Colonic mucosa (tissue), 4 donors: ENCODE measurements around the gene ZFAND3. TPM values are rescaled to one million over a fixed set of nuclear protein-coding genes. Genes with fewer than 3 reads are reported as not detected.

Experiments
- DNase-seq: peaks from one replicate; pipeline ENCODE4 v3.0.0-alpha.2; 2020
- H3K27ac ChIP-seq: fragments of 200-600 bp; one replicate; pipeline ENCODE4 v1.8.0; 2021
- H3K27me3 ChIP-seq: fragments of 200-600 bp; one replicate; pipeline ENCODE4 v1.8.0; 2021
- H3K36me3 ChIP-seq: fragments of 200-600 bp; one replicate; pipeline ENCODE4 v1.8.0; 2021
- H3K4me1 ChIP-seq: fragments of 200-600 bp; one replicate; pipeline ENCODE4 v1.8.0; 2021; ENCODE audit warnings: mild to moderate bottlenecking
- H3K4me3 ChIP-seq: fragments of 200-600 bp; one replicate; pipeline ENCODE4 v1.8.0; 2021
- H3K9ac ChIP-seq, 2 donors: one replicate each; pipeline ENCODE4 v1.7.0; 2013; ENCODE audit warnings: control low read depth in 2 of 2, low read depth in 2 of 2, low read length in 2 of 2
- H3K9me3 ChIP-seq: fragments of 200-600 bp; one replicate; pipeline ENCODE4 v1.8.0; 2021
- intact Hi-C: fragments of 100-400 bp; cut with DNase I; formaldehyde crosslinking; loops from one replicate; pipeline ENCODE4 v1.14.1; 2022
- total RNA-seq, 2 donors: library from RNA; stranded (reverse); fragmentation: NEBNext Ultra II Directional in 1 of 2; extraction: Animal tissue kit (Norgen Biotek cat#: 25700) in 1 of 2; gene quantifications; one replicate each; pipeline ENCODE4 v1.2.1, GENCODE V29; 2021
- TF ChIP-seq, protein P1 (sequence below): fragments of 200-600 bp; IDR thresholded peaks from one replicate; pipeline ENCODE4 v1.8.0; 2022; ENCODE audit warnings: antibody characterized with exemption, mild to moderate bottlenecking
- donor health status: healthy.
- donor health status: DM: no; HTN: no; CAD: no.
- donor health status: DM: no; HTN: no; CAD: no.

ZFAND3 gene
- total RNA-seq, 2 donors from 2014 or later: 42.0 to 96.8 TPM

DNA sequence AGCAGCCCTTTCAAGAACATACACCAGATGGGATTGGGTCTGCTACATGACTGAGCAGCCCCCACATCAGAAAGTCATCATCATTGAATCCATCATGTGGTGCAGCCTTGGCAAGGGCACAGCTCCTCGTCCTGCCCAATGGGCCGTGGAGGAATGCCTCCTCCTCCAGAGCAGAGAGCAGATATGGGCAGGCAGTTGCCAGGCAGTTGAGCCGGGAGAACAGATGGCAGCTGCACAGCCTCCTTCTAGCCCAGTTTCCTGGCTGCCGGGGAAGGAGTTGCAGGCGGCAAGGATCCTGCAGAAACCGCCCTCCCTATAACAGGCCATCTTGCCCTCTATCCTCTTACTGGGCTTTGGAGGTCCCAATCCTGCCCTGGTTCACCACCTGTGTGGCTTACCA lies 11.9 kb upstream of the ZFAND3 start:
- intact Hi-C loops: no loop called here
- Histone ChIP-seq H3K27me3 (no peaks in the 10 kb centered on the region), H3K4me1 (no peaks in the 10 kb centered on the region), H3K4me3 (no peak overlapping the region), H3K9ac (no peak overlapping the region), H3K9me3 (no peaks in the 10 kb centered on the region), H3K27ac (no peak overlapping the region), H3K36me3 (no peaks in the 10 kb centered on the region)
- DNase-seq: no peak
- TF ChIP-seq, protein P1, sequence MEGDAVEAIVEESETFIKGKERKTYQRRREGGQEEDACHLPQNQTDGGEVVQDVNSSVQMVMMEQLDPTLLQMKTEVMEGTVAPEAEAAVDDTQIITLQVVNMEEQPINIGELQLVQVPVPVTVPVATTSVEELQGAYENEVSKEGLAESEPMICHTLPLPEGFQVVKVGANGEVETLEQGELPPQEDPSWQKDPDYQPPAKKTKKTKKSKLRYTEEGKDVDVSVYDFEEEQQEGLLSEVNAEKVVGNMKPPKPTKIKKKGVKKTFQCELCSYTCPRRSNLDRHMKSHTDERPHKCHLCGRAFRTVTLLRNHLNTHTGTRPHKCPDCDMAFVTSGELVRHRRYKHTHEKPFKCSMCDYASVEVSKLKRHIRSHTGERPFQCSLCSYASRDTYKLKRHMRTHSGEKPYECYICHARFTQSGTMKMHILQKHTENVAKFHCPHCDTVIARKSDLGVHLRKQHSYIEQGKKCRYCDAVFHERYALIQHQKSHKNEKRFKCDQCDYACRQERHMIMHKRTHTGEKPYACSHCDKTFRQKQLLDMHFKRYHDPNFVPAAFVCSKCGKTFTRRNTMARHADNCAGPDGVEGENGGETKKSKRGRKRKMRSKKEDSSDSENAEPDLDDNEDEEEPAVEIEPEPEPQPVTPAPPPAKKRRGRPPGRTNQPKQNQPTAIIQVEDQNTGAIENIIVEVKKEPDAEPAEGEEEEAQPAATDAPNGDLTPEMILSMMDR: no peak

DNA sequence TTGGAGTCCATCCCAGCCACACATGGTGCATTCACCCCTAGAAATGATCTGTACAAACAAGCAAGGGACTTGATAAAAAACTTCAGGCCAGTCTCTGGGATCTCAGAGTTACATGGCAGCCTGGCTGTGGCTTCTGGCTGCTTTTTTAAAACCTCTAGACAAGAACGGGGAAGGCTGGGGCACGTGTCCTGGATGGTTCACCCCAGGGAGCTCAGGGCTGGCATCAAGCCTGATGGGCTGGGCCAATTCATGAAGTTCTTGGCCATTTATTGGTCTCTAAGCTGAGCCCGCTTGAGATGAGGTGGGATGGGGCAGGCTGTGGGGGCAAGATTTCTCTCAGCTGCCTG lies 10.4 kb upstream of the ZFAND3 start:
- Histone ChIP-seq H3K4me3 (no peak overlapping the region), H3K4me1 (no peaks in the 10 kb centered on the region), H3K27ac (no peak overlapping the region), H3K9me3 (no peaks in the 10 kb centered on the region), H3K36me3 (no peaks in the 10 kb centered on the region), H3K9ac (no peak overlapping the region), H3K27me3 (no peaks in the 10 kb centered on the region)
- TF ChIP-seq, protein P1: no peak
- intact Hi-C loops: no loop called here
- DNase-seq: no peak

DNA sequence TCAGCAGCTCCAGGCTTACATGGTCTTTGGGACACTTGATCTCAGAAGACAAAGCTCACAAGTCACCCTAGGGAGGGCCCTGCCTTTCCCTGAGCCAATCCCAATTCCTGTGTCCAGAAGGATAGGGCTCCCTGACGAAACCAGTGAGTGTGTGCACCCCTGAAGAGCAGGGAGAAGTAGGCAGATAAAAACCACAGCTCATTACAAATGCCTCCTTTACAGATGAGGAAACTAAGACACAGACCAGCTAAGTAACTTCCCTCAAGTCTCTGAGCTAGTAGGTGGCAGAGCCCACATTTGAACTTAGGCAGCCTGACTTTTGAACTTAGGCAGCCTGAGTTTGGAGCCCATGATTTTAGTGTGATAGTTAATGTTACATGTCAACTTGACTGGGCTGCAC lies 6.7 kb upstream of the ZFAND3 start:
- H3K4me3 ChIP-seq: no peak overlapping the region
- H3K9ac ChIP-seq: no peak overlapping the region
- TF ChIP-seq, protein P1: no peak
- H3K36me3 ChIP-seq: no peaks in the 10 kb centered on the region
- no peaks in the 10 kb centered on the region for H3K4me1 ChIP-seq
- no peaks in the 10 kb centered on the region for H3K9me3 ChIP-seq
- no peak for DNase-seq
- intact Hi-C loops: no loop called here
- H3K27ac ChIP-seq: no peak overlapping the region
- no peaks in the 10 kb centered on the region for H3K27me3 ChIP-seq

DNA sequence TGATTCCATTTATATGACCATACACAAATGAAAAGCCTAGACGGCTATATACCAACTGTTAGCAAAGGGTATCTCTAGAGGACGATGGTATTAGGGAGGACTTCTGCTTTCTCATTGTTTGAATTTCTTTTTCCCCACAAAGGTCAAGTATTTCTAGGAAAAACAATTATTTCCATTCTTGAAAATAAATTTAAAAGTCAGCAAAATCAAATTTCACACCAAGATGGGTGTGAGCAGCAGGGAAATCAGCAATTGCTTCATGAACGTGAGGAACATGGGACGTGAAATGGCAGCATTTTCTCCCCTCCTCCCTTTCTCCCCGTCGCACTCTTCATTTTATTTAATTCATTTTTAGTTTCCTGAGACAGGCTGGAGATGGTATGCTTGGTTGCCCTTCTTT lies 5.2 kb upstream of the ZFAND3 start:
- no peaks in the 10 kb centered on the region for H3K4me1 ChIP-seq
- H3K27me3 ChIP-seq: no peaks in the 10 kb centered on the region
- no peak for DNase-seq
- no peaks in the 10 kb centered on the region for H3K36me3 ChIP-seq
- no peak overlapping the region for H3K27ac ChIP-seq
- intact Hi-C loops: no loop called here
- H3K4me3 ChIP-seq: no peak overlapping the region
- no peaks in the 10 kb centered on the region for H3K9me3 ChIP-seq
- no peak overlapping the region for H3K9ac ChIP-seq
- TF ChIP-seq, protein P1: no peak

DNA sequence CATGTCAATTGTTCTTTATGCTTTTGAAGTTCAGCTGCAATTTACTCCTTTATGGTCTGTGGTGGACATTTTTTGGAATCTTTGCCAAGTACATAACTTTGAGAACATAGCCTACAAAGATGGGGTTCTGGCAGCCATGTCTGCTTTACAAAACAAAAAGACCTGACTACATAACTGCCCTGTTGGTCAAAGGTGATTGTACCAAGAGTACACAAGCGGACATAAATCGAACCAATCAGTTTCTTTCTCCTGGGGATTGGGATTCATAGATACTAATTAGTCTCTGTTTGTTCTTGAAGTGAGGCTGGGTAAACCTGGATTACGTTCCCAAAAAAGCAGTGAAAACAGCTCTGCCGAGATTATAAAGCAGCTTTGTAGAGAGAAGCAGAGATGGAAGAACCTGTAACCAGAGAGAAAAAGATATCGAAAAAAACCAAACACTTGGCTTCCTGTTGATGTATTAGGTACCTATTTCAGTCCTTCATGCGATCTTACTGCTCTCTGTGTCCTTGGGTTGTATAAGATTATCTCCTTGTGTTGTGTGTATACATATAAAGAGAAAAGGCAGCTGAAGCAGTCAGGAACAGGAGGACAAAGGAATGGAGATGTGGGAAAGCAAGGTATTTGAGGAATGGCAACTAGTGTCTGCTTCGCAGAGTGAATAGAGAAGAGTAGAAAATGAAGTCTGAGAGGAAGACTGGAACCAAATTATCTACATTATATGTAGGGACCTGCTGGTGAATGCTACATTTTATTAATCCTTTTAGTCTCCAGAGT lies 2.7 kb upstream of the ZFAND3 start:
- Histone ChIP-seq H3K27me3 (no peaks in the 10 kb centered on the region), H3K27ac (no peak overlapping the region), H3K9me3 (no peaks in the 10 kb centered on the region), H3K4me1 (peaks cover 4% of the 10 kb centered on the region), H3K9ac (no peak overlapping the region), H3K4me3 (no peak overlapping the region), H3K36me3 (no peaks in the 10 kb centered on the region)
- TF ChIP-seq, protein P1: no peak
- intact Hi-C loops: no loop called here
- no peak for DNase-seq
